Smooth muscle cell (in vitro differentiated cells): Measurements from ENCODE around the gene ABHD17B. TPM values are rescaled to one million over a fixed set of nuclear protein-coding genes. Genes with fewer than 3 reads are reported as not detected.

Experiments
- DNase-seq: peaks from one replicate; lab custom pipeline; 2025; ENCODE audit not compliant: unreplicated experiment; lab: John Stamatoyannopoulos, UW
- H2AFZ ChIP-seq: fragments of 200-600 bp; sonication (generic); 2 replicates; pipeline ENCODE4 v1.6.0; 2016; ENCODE audit warnings: antibody characterized with exemption, low read depth, mild to moderate bottlenecking
- H3F3A ChIP-seq: fragments of 200-600 bp; sonication (generic); 2 replicates; pipeline ENCODE4 v1.6.0; 2017; ENCODE audit warnings: antibody characterized with exemption, low read depth
- H3K27ac ChIP-seq: fragments of 200-600 bp; sonication (generic); 2 replicates; pipeline ENCODE4 v1.5.1; 2016; ENCODE audit warnings: low read depth, mild to moderate bottlenecking
- H3K27me3 ChIP-seq: fragments of 200-600 bp; sonication (generic); 2 replicates; pipeline ENCODE4 v1.6.1; 2016; ENCODE audit warnings: low read depth, mild to moderate bottlenecking
- H3K36me3 ChIP-seq: fragments of 200-600 bp; sonication (generic); 2 replicates; pipeline ENCODE4 v1.5.1; 2016; ENCODE audit warnings: low read depth
- H3K4me1 ChIP-seq: fragments of 200-600 bp; sonication (generic); 2 replicates; pipeline ENCODE4 v1.5.1; 2016; ENCODE audit warnings: low read depth
- H3K4me2 ChIP-seq: fragments of 200-600 bp; sonication (generic); 2 replicates; pipeline ENCODE4 v1.6.0; 2016; ENCODE audit warnings: mild to moderate bottlenecking
- H3K4me3 ChIP-seq: fragments of 200-600 bp; sonication (generic); 2 replicates; pipeline ENCODE4 v1.5.1; 2016; ENCODE audit warnings: mild to moderate bottlenecking
- H3K79me2 ChIP-seq: fragments of 200-600 bp; sonication (generic); 2 replicates; pipeline ENCODE4 v1.6.0; 2016; ENCODE audit warnings: low read depth, mild to moderate bottlenecking
- H3K9ac ChIP-seq: fragments of 200-600 bp; sonication (generic); 2 replicates; pipeline ENCODE4 v1.6.0; 2016; ENCODE audit warnings: low read depth
- H3K9me3 ChIP-seq: fragments of 200-600 bp; sonication (generic); replicated peaks from 2 replicates; pipeline ENCODE4 v1.5.1; 2016; ENCODE audit warnings: low read depth
- H4K20me1 ChIP-seq: fragments of 200-600 bp; sonication (generic); 2 replicates; pipeline ENCODE4 v1.6.0; 2016; ENCODE audit warnings: low read depth
- CTCF ChIP-seq: fragments of 200-600 bp; sonication (generic); IDR thresholded peaks from 2 replicates; pipeline ENCODE4 v1.5.1; 2017; ENCODE audit warnings: borderline replicate concordance, mild to moderate bottlenecking, antibody characterized with exemption; ENCODE audit not compliant: insufficient read depth, poor library complexity, severe bottlenecking
- WGBS: methylation state at CpG from one replicate; pipeline ENCODE4 v1.1.7; 2016; ENCODE audit warnings: low lambda C conversion rate; 5-methylcytosine and 5-hydroxymethylcytosine counted together
- polyA plus RNA-seq: library from polyadenylated mRNA; unstranded; fragments of >200 nt; fragmentation: Nextera tagmentation; extraction: Ambion mirVana; gene quantifications from 2 replicates; pipeline ENCODE4 v1.2.1, GENCODE V29; 2016
- total RNA-seq: library from RNA; depleted of rRNA; stranded (reverse); fragments of >200 nt; gene quantifications from 2 replicates; pipeline ENCODE4 v1.2.3, GENCODE V29; 2014

Gene ABHD17B
- total and polyA plus RNA-seq, 2 experiments from 2014 or later = 14.1 to 26.7 TPM

- Histone ChIP-seq H3K4me1 (no peaks in the 10 kb centered on the region), H3K4me3 (no peak overlapping the region), H3K27ac (no peak overlapping the region), H4K20me1 (no peaks in the 10 kb centered on the region), H3K9me3 (no peaks in the 10 kb centered on the region), H3K36me3 (no peaks in the 10 kb centered on the region), H3K27me3 (no peaks in the 10 kb centered on the region), H3K79me2 (no peaks in the 10 kb centered on the region), H3F3A (no peaks in the 10 kb centered on the region), H3K4me2 (no peak overlapping the region), H3K9ac (no peak overlapping the region), H2AFZ (no peak overlapping the region)
- TF ChIP-seq CTCF = no peak
- 92% methylated on average over 2 of the region's 2 CpGs for whole genome bisulfite sequencing
- no peak for DNase-seq
These were observed 63.1 kb downstream of the ABHD17B start for GRCh38 chr9:71847892-71848291.

GRCh38 chr9:71844808-71845207, 66.2 kb downstream of the ABHD17B start:
- H4K20me1 ChIP-seq = no peaks in the 10 kb centered on the region
- H3K4me3 ChIP-seq = no peak overlapping the region
- H3K9me3 ChIP-seq = no peaks in the 10 kb centered on the region
- H3K4me2 ChIP-seq = no peak overlapping the region
- no peaks in the 10 kb centered on the region for H3F3A ChIP-seq
- H2AFZ ChIP-seq = no peak overlapping the region
- TF ChIP-seq CTCF = no peak
- no peak for DNase-seq
- no peak overlapping the region for H3K9ac ChIP-seq
- no peaks in the 10 kb centered on the region for H3K4me1 ChIP-seq
- H3K36me3 ChIP-seq = no peaks in the 10 kb centered on the region
- no peak overlapping the region for H3K27ac ChIP-seq
- no peaks in the 10 kb centered on the region for H3K27me3 ChIP-seq
- H3K79me2 ChIP-seq = no peaks in the 10 kb centered on the region

GRCh38 chr9:71839668-71840067, 71.3 kb downstream of the ABHD17B start:
- H3K4me1 ChIP-seq = no peaks in the 10 kb centered on the region
- no peak overlapping the region for H3K27ac ChIP-seq
- no peaks in the 10 kb centered on the region for H4K20me1 ChIP-seq
- TF ChIP-seq CTCF = no peak
- no peak overlapping the region for H3K9ac ChIP-seq
- H2AFZ ChIP-seq = no peak overlapping the region
- no peaks in the 10 kb centered on the region for H3K79me2 ChIP-seq
- no peak overlapping the region for H3K4me2 ChIP-seq
- no peak overlapping the region for H3K4me3 ChIP-seq
- H3K9me3 ChIP-seq = no peaks in the 10 kb centered on the region
- no peaks in the 10 kb centered on the region for H3K36me3 ChIP-seq
- no peak for DNase-seq
- no peaks in the 10 kb centered on the region for H3F3A ChIP-seq
- 93% methylated on average over 5 of the region's 5 CpGs for WGBS
- no peaks in the 10 kb centered on the region for H3K27me3 ChIP-seq

DNA sequence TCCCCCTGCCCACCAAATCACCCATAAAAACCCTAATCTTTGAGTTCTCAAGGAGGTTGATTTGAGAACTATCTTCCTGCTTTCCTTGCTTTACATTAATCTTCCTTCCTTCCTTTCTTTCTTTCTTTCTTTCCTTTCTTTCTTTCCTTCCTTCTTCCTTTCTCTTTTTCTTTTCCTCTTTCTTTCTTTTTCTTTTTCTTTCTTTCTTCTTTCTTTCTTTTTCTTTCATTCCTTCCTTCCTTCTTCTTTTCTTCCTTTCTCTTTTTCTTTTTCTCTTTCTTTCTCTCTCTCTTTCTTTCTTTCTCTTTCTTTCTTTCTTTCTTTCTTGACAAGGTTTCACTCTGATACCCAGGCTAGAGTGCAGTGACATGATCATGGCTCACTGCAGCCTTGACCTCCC, 75.4 kb downstream of the ABHD17B start:
- no peaks in the 10 kb centered on the region for H3K79me2 ChIP-seq
- no peak overlapping the region for H3K9ac ChIP-seq
- no peak overlapping the region for H2AFZ ChIP-seq
- H3K36me3 ChIP-seq = no peaks in the 10 kb centered on the region
- H3K4me3 ChIP-seq = no peak overlapping the region
- no peaks in the 10 kb centered on the region for H3F3A ChIP-seq
- no peak overlapping the region for H3K4me2 ChIP-seq
- DNase-seq = no peak
- H3K27ac ChIP-seq = no peak overlapping the region
- no peak for TF ChIP-seq CTCF
- H3K9me3 ChIP-seq = peaks cover 7% of the 10 kb centered on the region
- no peaks in the 10 kb centered on the region for H3K27me3 ChIP-seq
- H3K4me1 ChIP-seq = no peaks in the 10 kb centered on the region
- no peaks in the 10 kb centered on the region for H4K20me1 ChIP-seq
